CD4-positive, alpha-beta T cell treated with Interleukin-2 at 100 ng/mL for 4 hours (primary cell): ENCODE measurements around the gene FARP1.
"Not testable (repeated sequence)": the region's sequence is repeated elsewhere in the genome, so short reads cannot be mapped to it uniquely, and the experiment has no call there.

Source experiments
- DNase-seq: peaks from one replicate; pipeline ENCODE4 v3.0.0-alpha.2; 2020; ENCODE audit warnings: low spot score

Gene FARP1

GRCh38 chr13:98260357-98261164 is 117.7 kb downstream of the FARP1 start:
- DNase-seq = no peak

- no peak for DNase-seq
Measured at GRCh38 chr13:98261165-98261702, 118.3 kb downstream of the FARP1 start.

- DNase-seq = no peak
Measured at GRCh38 chr13:98262292-98262691, 119.4 kb downstream of the FARP1 start.

GRCh38 chr13:98263841-98264240 is 120.9 kb downstream of the FARP1 start:
- DNase-seq = no peak

- DNase-seq = no peak
Measured at GRCh38 chr13:98264877-98265276, 122.0 kb downstream of the FARP1 start.

- no peak for DNase-seq
Measured at GRCh38 chr13:98265692-98266551, 123.0 kb downstream of the FARP1 start.

- no peak for DNase-seq
Measured at GRCh38 chr13:98267080-98267912, 124.4 kb downstream of the FARP1 start.

- no peak for DNase-seq
Measured at GRCh38 chr13:98269386-98269785, 126.5 kb downstream of the FARP1 start.

GRCh38 chr13:98270819-98271218 is 127.9 kb downstream of the FARP1 start:
- DNase-seq = no peak

GRCh38 chr13:98271646-98272045 is 128.8 kb downstream of the FARP1 start:
- DNase-seq = not testable (repeated sequence)

- DNase-seq = no peak
Measured at GRCh38 chr13:98272549-98272948, 129.7 kb downstream of the FARP1 start.

- no peak for DNase-seq
Measured at GRCh38 chr13:98273067-98273823, 130.4 kb downstream of the FARP1 start.

GRCh38 chr13:98273824-98274742 is 131.2 kb downstream of the FARP1 start:
- no peak for DNase-seq

- DNase-seq = no peak
Measured at GRCh38 chr13:98274921-98275487, 132.1 kb downstream of the FARP1 start.

GRCh38 chr13:98275681-98276171 is 132.8 kb downstream of the FARP1 start:
- no peak for DNase-seq

- DNase-seq = no peak
Measured at GRCh38 chr13:98276486-98276885, 133.6 kb downstream of the FARP1 start.

- no peak for DNase-seq
Measured at GRCh38 chr13:98278068-98278724, 135.3 kb downstream of the FARP1 start.

GRCh38 chr13:98279473-98280175 is 136.7 kb downstream of the FARP1 start:
- DNase-seq = no peak

- no peak for DNase-seq
Measured at GRCh38 chr13:98280176-98280510, 137.2 kb downstream of the FARP1 start.
